NCI-H1417 (cell line): ENCODE data around the gene NR2F1-AS1.
"Not testable (repeated sequence)": the region's sequence is repeated elsewhere in the genome, so short reads cannot be mapped to it uniquely, and the experiment has no call there.

Source experiments
- DNase-seq, 3 experiments: peaks; one replicate each; lab custom pipeline; 2025; lab: John Stamatoyannopoulos, UW

NR2F1-AS1 gene

DNA sequence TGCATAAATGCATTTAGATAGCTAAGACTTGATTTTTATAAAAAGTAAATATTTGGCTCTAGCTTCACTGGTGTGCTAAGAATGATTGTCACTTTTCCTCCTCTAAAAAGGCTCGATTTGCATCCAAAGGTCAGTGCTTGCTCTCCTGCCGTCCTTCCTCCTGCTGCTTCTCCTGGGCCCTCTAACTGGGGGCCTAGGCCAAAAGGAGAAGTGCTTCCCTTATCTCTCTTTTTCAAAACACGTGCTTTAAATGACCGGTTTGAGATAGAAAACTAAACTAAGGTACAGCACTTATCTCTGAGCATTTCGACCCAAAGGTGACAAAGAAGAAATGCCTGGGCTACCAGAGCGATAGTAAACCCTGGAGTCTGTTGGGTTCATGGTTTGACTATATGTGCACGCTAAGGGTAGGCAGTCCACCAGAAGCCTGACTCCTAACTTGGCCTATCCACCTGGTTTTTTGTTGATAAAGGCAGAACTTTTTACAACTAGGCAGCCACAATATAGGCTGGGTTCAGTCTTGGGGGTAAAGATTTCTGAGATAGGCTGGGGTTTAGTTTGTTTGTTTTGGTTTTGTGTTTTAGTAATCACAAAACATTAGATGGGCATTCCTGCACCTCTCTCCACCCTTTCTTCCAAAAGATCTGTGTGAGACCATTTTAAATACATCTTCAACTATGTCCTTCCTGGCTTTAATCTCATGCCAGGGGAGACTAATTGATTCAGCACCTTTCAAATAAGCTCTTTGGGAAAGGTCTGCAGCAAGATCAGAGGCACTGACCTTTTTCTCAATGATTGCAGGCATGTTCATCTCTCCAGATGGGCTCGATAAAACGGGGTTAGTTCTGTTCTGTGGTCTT is 3.8 kb downstream of the NR2F1-AS1 start:
- DNase-seq: no peak

DNA sequence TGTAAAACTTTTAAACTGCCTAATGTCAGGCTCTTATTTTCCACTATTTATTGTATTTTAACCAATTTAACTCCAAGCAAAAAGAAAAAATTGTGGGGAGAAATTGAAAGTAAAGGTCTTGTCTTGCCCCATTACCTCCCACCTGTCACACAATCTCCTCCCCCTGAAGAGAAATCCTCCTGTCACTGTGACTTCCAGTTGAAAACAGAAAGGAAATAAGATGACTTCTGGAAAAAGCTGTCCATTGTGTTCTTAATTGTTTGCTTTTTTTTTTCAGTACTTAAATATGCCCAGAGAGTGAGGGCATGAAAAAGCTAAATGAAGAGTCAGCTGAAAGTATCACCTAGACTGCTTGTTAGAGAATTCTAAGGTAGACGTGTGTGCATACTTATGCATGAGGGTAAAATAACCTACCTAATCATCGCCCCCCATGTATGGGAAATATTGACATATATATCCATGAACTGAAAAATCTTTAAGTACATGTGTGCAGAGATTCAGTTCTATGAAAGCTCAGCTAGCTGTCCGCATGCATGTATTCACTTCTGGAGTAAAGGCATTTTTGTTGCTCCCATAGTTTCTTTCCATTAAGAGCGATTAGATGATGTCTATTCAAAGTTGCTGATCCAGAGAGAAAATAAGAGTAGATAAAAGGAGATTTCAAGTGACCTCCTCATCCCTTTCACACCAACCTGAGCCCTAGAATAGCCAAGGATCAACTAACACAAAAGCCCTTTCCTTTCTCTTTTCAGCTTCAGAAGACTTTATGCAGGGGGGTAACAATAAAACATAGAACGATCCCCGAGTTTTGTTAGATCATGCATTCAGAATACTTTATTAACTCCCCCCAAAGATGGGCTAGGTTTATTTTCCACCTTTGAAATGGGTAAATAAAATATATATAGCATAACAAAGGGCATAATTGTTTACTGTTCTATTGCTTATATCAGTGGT is 5.3 kb downstream of the NR2F1-AS1 start:
- no peak for DNase-seq

DNA sequence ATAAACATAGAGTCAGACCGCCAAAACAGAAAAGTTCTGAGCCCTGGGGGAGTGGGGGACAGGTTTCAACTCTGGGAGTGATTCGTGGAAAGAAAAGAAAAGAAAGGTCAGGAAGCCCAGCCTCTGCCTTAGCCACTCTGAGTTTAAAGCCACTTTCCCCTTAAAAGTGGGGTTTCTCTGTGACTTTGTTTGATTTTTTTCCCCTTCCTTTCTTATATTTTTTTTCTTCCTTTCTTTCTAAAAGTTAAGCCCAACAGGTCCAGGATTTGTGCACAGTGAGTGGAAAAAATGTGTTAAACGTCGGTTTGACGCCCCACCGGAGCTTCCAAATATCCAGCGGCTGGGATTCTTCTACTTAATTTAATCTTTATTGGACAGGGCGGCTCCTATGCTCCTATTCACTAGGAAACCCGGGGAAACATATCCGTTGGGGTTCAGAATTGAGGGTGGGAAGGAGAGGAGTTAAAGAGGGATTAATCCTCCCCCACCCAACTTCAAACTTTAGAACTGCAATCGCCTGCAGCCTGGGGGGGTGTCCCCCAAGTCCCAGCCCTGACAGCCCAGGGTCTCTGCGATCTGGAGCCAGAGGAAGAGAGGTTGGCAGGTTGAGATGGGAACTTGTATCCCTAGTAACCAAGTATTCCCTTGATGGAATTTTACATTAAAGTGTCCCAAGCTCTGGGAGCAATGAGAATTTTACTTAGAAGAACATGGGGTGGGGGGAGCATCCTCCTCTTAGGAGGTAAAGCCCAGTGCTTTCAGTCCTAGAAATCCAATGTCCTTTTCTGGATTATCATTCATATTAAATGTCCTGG is 6.3 kb downstream of the NR2F1-AS1 start:
- DNase-seq: no peak

DNA sequence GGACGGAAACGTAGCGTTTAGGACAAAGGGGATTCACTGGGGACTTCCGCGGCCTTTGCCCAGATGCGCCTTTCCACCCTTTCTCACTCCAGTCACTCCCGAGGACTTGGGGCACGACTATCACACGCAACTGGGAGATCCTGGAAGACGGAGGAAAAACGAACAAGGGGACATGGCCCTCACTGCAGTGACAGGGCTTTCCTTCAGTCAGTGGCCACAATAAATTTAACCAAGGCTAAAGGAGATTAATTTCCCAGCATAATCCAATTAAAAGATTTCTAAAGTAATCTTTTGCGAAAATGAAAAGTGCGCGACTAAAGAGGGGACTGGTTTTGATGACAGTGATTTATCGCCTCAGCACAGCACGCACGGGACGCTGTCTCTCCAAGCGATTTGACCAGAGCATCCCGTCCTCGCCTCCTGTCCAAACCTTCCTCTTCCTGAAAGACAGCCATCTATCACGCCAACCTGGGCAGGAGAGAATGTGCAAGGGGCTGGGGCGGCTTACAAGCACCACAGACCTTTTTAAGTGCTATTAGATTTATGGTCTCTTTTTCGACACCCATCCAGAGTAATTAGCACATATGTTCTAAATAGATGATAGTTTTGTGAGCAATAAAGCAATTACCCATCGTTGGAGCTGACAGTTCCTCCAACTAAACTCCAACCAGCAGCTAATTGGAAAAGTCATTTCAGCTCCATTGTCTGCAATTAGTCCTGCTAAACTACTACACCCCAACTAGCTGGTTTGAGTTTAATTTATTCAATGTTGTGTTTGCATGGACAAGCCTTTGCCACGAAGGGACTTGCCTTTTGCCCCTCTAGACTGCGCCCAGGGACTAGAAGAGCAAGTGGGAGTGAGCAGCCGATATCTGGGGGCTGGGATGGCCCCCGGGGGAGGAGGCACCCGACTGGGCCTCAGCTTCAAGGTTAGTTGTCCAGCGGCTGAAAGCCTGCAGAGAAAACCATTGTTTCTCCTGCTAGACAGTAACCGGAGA is 7.4 kb downstream of the NR2F1-AS1 start:
- peak in 1 of 3 experiments; percentile 11 for DNase-seq

DNA sequence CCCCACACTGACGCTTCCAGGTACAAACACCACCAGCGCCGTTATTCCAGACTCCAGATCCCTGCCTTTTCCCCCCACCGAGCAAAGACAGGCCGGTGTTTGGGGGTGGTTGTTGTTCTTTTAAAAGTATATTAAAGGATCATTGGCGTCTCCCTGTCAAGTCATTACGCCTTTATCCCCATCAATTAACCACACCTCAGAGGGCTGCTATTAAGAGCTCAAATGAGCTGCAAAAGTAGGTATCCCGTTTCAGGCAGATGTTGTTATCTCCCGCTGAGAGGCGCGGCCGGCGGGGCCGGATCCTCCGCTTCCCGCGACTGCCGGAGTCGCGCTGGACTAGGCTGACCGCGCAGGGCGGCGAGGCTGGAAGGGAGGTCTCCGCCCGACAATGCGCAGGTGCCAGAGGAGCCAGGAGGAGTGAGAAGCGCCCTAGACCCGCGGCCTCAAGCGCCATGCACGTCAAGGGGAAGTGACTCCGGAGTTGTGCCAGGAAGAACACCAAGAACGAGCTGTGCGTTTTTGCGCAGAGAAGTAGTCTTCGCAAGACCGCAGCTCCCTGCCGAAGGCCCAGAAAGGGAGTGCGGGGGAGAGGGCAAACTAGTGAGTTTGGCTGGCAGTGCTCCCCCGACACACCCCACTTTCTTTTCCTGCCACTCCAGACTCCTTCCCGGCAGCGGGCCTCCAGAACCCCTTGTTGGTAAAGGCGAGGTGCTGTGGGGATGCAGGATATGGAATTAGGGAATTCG is 8.2 kb downstream of the NR2F1-AS1 start:
- no peak for DNase-seq

DNA sequence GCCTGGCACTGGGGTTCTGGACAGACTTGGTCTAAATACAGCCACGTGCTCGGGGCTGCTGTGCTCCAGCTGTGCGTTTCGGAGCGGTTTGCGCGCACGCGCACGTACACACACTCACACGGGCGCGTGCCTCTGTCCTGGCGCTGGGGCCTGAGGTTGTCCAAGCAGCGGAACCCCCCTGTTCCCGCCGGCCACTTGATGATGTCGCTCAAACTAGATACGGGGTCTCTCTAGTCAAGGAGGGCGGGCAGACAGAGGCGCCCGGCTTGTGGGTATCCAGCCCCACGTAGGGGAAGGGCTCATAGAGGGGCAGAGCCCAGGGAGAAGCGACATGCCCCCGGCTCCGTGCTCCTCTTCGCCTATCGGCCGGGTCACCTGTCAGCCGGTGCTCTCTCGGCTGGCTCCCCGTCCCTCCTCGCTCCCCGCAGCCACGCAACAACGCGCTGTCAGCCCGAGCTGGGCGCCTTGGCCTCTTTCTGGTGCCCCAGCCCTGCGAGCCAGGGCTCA is 8.9 kb downstream of the NR2F1-AS1 start:
- no peak for DNase-seq

DNA sequence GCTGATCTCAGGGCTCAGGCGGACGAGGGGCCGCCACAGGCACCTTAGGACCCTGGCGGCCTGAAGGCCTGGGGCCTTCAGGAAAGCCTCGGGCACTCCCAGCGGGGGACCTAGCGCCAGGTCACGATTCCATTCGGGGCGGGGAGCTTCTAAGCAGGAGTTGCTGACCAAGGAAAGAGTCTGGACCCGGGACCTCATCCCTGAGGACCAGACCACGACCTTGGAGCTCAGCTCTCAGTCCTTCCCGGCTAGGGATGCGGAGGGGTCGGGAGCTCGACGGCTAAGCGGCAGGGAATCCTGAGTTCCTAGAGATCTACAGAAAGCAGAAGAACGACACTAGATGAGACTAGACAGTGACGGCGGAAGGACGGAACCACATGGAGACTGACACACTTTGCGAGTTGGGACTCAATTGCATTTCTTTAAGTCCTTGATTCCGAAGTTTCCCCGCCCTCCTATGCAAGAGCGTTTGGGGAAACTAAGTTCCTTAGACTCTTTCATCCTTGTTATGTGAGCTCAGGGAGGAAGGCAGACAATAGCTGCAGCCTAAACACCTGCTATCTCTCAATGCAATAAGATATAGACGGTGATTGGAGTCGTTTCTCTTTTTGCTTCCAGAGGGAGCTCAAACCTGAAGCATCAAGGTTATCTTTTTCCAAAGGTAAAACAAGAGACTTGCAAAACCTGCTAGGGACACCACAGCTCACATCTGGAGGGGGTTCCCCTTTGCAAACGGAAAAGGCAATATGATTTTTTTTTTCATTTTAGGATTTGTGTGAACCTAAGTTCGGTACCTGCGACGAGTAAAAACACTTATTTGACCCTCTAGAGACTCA is 9.7 kb downstream of the NR2F1-AS1 start:
- DNase-seq: no peak

DNA sequence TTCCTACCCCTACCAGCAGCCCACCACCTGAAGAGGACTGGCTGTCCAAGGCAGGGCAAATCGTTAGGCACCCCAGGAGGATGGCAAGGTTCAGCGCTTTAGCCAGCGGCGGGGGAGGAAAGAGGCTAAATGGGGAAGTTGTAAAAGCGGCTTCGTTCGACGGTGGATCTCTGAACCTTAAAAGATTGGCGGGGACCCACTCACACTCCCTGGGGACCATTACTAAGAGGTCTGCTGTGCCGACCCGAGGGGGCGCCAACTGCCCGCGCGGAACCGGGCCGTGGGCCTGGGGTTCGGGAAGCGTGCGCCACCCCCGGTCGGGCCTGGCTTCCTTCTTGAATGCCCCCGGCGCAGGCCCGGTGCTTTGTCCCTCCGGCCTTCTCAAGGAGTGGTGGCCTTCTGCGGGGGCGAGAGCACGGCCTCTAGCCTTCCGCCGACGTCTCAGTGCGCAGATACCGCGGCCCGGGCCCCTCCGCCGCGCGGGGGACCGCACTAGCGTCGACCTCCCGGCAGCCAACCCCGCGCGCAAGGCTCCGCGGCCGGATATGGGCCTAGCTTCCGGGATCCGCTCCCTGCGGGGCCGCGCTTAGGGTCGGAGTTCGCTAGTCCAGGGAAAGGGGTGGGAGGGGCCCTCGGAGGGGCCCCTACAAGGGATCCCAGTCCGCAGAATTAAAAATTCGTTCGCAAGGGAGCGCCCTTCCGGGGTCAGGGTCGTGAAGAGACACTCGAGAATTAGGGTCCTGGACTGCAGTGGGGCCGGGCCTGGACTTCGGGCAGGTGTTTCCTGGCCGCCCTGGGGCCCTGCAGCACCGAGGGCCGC is 10.5 kb downstream of the NR2F1-AS1 start:
- DNase-seq: no peak

DNA sequence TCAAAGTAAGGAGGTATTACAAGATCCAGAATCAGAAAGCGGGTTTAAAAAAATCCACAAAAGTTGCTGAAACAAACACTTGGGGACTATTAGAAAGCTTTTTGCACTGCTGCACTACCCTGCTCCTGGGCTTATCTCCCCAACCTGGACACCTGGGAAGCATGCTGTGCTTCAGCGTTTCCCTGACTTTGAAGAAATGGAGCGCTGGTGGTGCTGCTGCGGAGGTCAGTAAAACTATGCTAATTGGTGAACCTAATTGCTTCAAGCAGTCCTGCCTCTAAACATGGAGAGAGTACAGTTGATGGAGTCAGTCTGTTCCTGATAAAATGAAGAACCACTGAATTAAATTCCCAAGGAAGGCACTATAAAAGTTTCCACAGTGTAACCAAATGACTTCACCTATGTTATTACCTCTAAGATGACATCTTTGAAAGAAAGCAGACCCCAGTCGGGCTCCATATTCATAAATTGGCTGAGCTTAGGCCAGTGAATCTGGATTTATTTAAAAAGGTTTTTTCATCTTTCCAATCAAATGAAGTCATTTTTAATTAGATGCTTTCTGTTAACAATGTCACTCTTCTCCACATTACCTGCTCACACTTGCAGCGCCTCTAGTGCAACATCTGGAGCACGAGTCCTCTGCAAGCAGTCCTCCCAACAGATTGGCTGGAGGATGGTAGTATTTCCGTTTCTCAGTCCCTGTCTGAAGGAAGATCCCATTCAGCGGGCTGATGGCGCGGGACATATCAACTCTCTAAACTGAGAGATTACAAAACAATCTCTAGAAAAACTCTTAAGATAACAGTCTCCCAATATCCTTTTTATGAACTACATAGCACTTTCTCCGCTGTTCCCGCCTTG is 11.5 kb downstream of the NR2F1-AS1 start:
- DNase-seq: no peak

DNA sequence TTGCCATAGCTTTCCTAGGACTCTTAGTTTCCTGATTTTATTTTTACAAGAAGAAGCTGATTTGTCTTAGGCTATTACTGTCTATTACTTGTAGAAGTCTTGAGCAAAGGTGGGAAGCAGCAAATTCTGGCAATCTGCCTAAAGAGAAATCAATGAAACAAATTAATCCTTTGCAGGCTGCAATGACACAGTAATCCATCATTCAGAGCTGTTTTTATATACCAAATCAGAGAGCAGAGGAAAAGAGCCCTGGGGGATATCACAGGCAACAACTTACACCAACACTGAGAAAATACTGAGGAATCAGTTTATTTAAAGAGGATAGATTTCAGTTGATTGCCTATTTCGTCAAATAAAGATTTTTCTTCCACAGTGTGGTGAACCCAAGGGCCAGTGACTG is 13.6 kb downstream of the NR2F1-AS1 start:
- peak in 1 of 3 experiments; percentile 55 for DNase-seq

DNA sequence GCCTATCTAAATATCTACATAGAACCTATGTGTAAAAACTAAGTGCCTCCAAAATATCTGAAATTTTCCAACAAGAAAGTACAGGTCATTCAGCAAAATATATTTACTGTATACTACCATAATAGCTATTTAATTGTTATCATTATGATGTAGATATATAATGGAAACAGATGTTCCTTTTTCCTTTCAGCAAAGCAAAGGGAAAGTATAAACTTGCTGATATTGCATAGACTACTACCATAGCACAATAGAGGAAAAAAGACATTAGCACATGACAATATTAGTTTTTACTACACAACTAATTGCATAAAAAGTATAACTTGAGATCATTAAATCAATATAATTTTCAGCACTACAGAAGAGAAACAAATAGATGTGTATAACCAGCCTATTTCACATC is 14.9 kb downstream of the NR2F1-AS1 start:
- peak in 1 of 3 experiments; percentile 15 for DNase-seq

DNA sequence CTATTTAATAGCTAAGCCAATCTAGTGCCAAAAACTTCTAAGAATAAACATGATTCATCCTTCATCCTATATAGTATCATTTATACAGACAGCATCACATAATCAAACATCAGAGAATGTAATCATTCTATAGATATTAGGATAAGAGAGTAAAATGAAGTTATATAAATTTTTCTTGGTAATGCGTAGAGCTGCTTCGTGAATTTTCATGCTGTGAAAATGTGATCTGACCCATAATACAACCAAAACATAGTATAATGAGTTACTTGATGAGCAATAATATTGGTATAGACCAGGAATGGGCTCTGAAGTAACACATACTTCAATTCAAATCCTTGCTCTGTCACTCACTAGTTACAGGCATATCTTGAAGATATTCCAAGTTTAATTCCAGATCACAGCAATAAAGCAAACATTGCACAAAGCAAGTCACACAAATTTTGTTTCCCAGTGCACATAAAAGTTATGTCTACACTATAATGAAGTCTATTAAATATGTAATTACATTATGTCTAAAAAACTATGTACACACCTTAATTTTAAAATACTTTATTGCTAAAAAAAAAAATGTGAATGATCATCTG is 23.9 kb downstream of the NR2F1-AS1 start:
- DNase-seq: no peak

DNA sequence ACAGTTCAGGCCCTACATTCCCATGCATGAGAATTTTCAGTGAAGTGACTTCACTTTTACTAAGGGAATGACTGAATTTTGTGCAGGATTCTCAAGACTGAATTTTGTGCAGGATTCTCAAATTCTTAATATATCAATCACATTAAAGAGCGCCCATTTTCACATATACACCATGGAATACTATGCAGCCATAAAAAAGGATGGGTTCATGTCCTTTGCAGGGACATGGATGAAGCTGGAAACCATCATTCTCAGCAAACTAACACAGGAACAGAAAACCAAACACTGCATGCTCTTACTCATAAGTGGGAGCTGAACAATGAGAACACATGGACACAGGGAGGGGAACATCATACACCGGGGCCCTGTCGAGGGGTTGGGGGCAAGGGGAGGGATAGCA is 31.4 kb downstream of the NR2F1-AS1 start:
- not testable (repeated sequence) for DNase-seq

DNA sequence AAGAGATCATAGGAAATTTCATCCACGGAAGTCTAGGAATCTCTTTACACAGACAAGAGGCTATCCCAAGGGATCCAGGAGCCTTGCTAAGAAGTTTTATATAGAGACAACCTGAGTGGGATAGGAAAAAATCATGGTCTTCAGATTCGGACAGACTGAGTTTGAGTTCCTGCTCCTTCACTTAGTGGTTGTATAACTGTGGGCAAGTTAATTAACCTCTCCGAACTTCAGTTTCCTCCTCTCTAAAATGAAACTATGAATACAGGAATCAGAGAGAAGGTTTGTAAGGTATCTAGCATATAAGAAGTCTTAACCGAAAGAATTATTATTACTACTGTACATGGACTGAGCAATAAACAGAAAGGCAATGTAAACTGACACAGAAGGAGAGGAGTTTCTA is 35.1 kb downstream of the NR2F1-AS1 start:
- no peak for DNase-seq

DNA sequence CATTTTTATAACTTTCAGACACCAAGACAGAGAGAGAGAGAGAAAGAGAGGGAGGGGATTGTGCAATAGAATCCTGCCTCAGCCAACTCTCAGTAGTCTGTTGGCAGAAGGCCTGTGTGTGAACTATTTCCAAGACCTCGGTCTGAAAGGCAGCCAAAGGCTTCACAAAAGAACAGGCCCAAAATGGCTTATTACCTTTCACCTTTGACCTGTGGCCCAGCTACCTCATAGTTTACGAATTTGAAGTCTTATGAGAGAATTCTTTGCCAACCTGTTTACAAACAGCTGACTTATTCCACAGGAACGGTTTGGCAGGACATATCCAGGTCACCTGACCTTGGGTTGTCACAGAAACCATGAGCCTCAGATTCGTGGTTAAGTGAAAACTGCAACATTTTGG is 48.6 kb downstream of the NR2F1-AS1 start:
- no peak for DNase-seq

DNA sequence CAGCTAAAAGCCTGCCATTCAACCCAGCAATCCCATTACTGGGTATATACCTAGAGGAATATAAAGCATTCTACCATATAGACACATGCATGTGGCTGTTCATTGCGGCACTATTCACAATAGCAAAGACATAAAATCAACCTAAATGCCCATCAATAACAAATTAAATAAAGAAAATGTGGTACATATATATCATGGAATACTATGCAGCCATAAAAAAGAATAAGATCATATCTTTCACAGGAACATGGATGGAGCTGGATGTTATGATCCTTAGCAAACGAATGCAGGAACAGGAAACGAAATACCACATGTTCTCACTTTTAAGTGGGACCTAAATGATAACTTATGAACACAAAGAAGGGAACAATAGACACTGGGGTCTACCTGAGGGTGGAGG is 59.2 kb downstream of the NR2F1-AS1 start:
- not testable (repeated sequence) for DNase-seq

DNA sequence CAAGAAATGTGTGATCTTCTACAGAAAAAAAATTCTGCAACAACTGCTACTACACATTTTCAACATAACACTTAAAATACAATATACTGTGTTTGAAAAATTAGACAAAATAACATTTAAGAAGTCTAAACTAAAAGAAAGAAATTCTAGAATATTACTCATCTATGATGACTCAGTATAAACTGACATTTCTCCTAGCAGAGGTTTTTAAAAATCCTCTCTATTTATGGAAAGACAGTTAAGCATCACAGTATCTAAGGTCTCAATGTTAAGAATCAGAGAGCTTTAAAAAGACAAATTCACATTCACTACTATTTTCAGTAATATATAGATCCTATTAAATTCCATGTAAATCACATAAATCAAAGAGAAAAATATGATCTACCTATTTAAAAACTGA is 61.3 kb downstream of the NR2F1-AS1 start:
- no peak for DNase-seq
